SK-N-SH (cell line): Measurements from ENCODE around the gene STAT6. TPM values are rescaled to one million over a fixed set of nuclear protein-coding genes. Genes with fewer than 3 reads are reported as not detected.

Experiments used
- CTCF ChIA-PET: fragments of 300-600, 350-600 bp; formaldehyde crosslinking; extraction: SDS; loops from one replicate; lab custom pipeline; 2021; lab: Yijun Ruan, JAX
- POLR2A ChIA-PET: fragments of 350-600 bp; sonication (Branson Sonifier 250); formaldehyde crosslinking; extraction: SDS; loops from one replicate; lab custom pipeline; 2020; ENCODE audit warnings: antibody characterized with exemption, inconsistent platforms; lab: Yijun Ruan, JAX
- DNase-seq: peaks from one replicate; pipeline ENCODE4 v3.0.0; 2012
- H2AFZ ChIP-seq: fragments of 200-600 bp; sonication (generic); 2 replicates; pipeline ENCODE4 v1.8.1; 2016; ENCODE audit warnings: antibody characterized with exemption, mild to moderate bottlenecking, low read depth
- H3F3A ChIP-seq: fragments of 200-600 bp; sonication (generic); replicated peaks from 2 replicates; pipeline ENCODE3; 2016; ENCODE audit warnings: antibody characterized with exemption, mild to moderate bottlenecking; ENCODE audit not compliant: insufficient read depth
- H3K27ac ChIP-seq, 2 experiments: fragments of 200-500 bp in 1 of 2; fragments of 200-600 bp in 1 of 2; sonication (Bioruptor generic) in 1 of 2; sonication (generic), shearing (Covaris generic) in 1 of 2; 2 replicates each; pipeline versions ENCODE4 v1.5.1 to v1.6.1; 2014 to 2016; ENCODE audit warnings: low read depth in 2 of 2, inconsistent platforms in 1 of 2, low read length in 1 of 2, mild to moderate bottlenecking in 1 of 2, mixed read lengths in 1 of 2
- H3K27me3 ChIP-seq: fragments of 200-600 bp; sonication (generic), shearing (Covaris generic); 2 replicates; pipeline ENCODE4 v1.6.1; 2016; ENCODE audit warnings: mixed run types; ENCODE audit not compliant: insufficient read depth
- H3K36me3 ChIP-seq, 2 experiments: fragments of 200-500 bp in 1 of 2; fragments of 200-600 bp in 1 of 2; sonication (Bioruptor generic) in 1 of 2; sonication (generic) in 1 of 2; replicated peaks in 1 of 2; 2 replicates each; pipeline versions ENCODE3 to v1.5.1; 2014 to 2016; ENCODE audit warnings: low read length in 1 of 2, mild to moderate bottlenecking in 1 of 2; ENCODE audit not compliant: insufficient read depth in 2 of 2, control insufficient read depth in 1 of 2
- H3K4me1 ChIP-seq, 2 experiments: fragments of 200-500 bp in 1 of 2; fragments of 200-600 bp in 1 of 2; sonication (Bioruptor generic) in 1 of 2; sonication (generic), shearing (Covaris generic) in 1 of 2; 2 replicates each; pipeline versions ENCODE4 v1.5.1 to v1.6.1; 2014 to 2016; ENCODE audit warnings: low read depth in 1 of 2, low read length in 1 of 2, mixed run types in 1 of 2; ENCODE audit not compliant: insufficient read depth in 2 of 2, control insufficient read depth in 1 of 2
- H3K4me2 ChIP-seq: fragments of 200-600 bp; sonication (generic), shearing (Covaris generic); 2 replicates; pipeline ENCODE4 v1.6.1; 2017; ENCODE audit warnings: mixed run types
- H3K4me3 ChIP-seq, 2 experiments: fragments of 200-500 bp in 1 of 2; fragments of 200-600 bp in 1 of 2; sonication (Bioruptor generic) in 1 of 2; sonication (generic), shearing (Covaris generic) in 1 of 2; 2 replicates each; pipeline versions ENCODE4 v1.5.1 to v1.8.1; 2014 to 2016; ENCODE audit warnings: low read depth in 2 of 2, inconsistent platforms in 1 of 2, low read length in 1 of 2, mild to moderate bottlenecking in 1 of 2, mixed read lengths in 1 of 2, moderate library complexity in 1 of 2
- H3K79me2 ChIP-seq: fragments of 200-600 bp; sonication (generic); 2 replicates; pipeline ENCODE4 v1.8.1; 2017; ENCODE audit warnings: mild to moderate bottlenecking; ENCODE audit not compliant: insufficient read depth
- H3K9ac ChIP-seq: fragments of 200-600 bp; sonication (generic); 2 replicates; pipeline ENCODE4 v1.6.1; 2017; ENCODE audit warnings: mixed run types
- H3K9me2 ChIP-seq: fragments of 200-600 bp; sonication (generic); 2 replicates; pipeline ENCODE4 v1.6.1; 2017; ENCODE audit warnings: mixed run types
- H3K9me3 ChIP-seq: fragments of 200-600 bp; sonication (generic); 2 replicates; pipeline ENCODE4 v1.6.1; 2017; ENCODE audit warnings: mixed run types, mild to moderate bottlenecking, moderate library complexity
- H4K20me1 ChIP-seq: fragments of 200-600 bp; sonication (generic); 2 replicates; pipeline ENCODE4 v1.6.1; 2017; ENCODE audit warnings: mild to moderate bottlenecking, mixed run types; ENCODE audit not compliant: insufficient read depth
- CHD2 ChIP-seq: fragments of 150-350 bp; IDR thresholded peaks from 2 replicates; pipeline ENCODE4 v1.6.1; 2018; ENCODE audit warnings: low read length; ENCODE audit not compliant: partially characterized antibody
- ELF1 ChIP-seq: IDR thresholded peaks from 2 replicates; pipeline ENCODE4 v1.4.0; 2012
- EP300 ChIP-seq, 2 experiments: IDR thresholded peaks; 2 replicates each; pipeline versions ENCODE4 v1.4.0 to v1.6.1; 2012; ENCODE audit warnings: borderline replicate concordance in 1 of 2, low read depth in 1 of 2, low read length in 1 of 2
- FOSL2 ChIP-seq: IDR thresholded peaks from 2 replicates; pipeline ENCODE4 v1.4.0; 2012; ENCODE audit warnings: low read depth, mild to moderate bottlenecking, moderate library complexity, borderline replicate concordance
- FOXJ3 ChIP-seq: sonication (generic); formaldehyde crosslinking; IDR thresholded peaks from 2 replicates; pipeline ENCODE4 v1.5.1; 2020; ENCODE audit warnings: mild to moderate bottlenecking, missing genetic modification reagents
- GATA2 ChIP-seq: sonication (generic); formaldehyde crosslinking; IDR thresholded peaks from 2 replicates; pipeline ENCODE4 v1.5.0; 2020; ENCODE audit warnings: mild to moderate bottlenecking, missing genetic modification reagents
- MEF2A ChIP-seq: IDR thresholded peaks from 2 replicates; pipeline ENCODE4 v1.4.0; 2012; ENCODE audit warnings: low read depth, borderline replicate concordance
- NFIC ChIP-seq: IDR thresholded peaks from 2 replicates; pipeline ENCODE4 v1.4.0; 2012; ENCODE audit warnings: borderline replicate concordance
- POLR2AphosphoS5 ChIP-seq: IDR thresholded peaks from 2 replicates; pipeline ENCODE4 v1.6.1; 2012; ENCODE audit warnings: low read depth, low read length
- RCOR1 ChIP-seq: fragments of 150-350 bp; IDR thresholded peaks from 2 replicates; pipeline ENCODE4 v1.6.1; 2017; ENCODE audit warnings: antibody characterized with exemption, low read length
- RFX5 ChIP-seq: IDR thresholded peaks from 2 replicates; pipeline ENCODE4 v1.6.1; 2012; ENCODE audit warnings: mild to moderate bottlenecking, improper control_type of control experiment, low read length
- SMC3 ChIP-seq: IDR thresholded peaks from 2 replicates; pipeline ENCODE4 v1.6.1; 2012; ENCODE audit warnings: low read depth, low read length, improper control_type of control experiment
- WGBS: methylation state at CpG from one replicate; pipeline ENCODE4 v1.1.6; 2017; ENCODE audit warnings: low lambda C conversion rate; 5-methylcytosine and 5-hydroxymethylcytosine counted together
- polyA plus RNA-seq, 3 experiments: library from polyadenylated mRNA; depleted of rRNA; stranded (reverse); fragments of >200 nt; gene quantifications; 2 replicates each; pipeline ENCODE4 v1.2.3, GENCODE V29; 2012
- TF ChIP-seq, protein P1 (sequence below): IDR thresholded peaks from 2 replicates; pipeline ENCODE4 v1.6.1; 2012; ENCODE audit warnings: mild to moderate bottlenecking, low read depth, low read length, moderate library complexity
- TF ChIP-seq, protein P2 (sequence below): IDR thresholded peaks from 2 replicates; pipeline ENCODE4 v1.4.0; 2012; ENCODE audit warnings: low read depth, borderline replicate concordance
- TF ChIP-seq, protein P3 (sequence below): fragments of 200-600 bp; sonication (generic); IDR thresholded peaks from 2 replicates; pipeline ENCODE4 v1.6.1; 2017; ENCODE audit warnings: antibody characterized with exemption, mild to moderate bottlenecking, moderate library complexity
- TF ChIP-seq, protein P4 (sequence below): IDR thresholded peaks from 2 replicates; pipeline ENCODE4 v1.4.0; 2012; ENCODE audit warnings: low read depth, borderline replicate concordance

STAT6 gene
- polyA plus RNA-seq, 1 of the 3 experiments (the other 2 are of a cell fraction): 0.15 TPM

DNA sequence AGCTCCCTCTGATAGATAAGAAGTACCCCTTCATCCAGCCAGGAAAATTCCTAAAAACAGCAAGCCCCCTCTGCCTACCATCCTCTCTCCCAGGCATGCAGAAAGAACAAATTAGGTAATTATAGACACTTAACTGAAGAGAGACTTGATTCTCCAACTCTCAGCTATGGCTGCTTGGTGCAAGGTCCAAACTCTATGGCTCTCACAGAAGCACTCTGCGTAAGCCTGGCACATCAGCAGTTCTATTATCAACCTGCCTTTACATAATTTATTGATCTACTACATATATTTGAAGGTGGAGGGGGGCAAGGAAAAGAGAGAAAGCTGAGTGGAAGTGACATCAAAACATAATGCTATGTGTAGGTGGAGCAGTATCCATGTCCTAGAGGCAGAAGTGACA is 60.2 kb downstream of the STAT6 start:
- WGBS: 79% methylated on average over 1 of the region's 1 CpG
- POLR2A ChIA-PET: no interaction called here
- CTCF ChIA-PET: interaction anchor here (1.1 to 8.6 kb wide), 7 partner anchors 10 to 293 kb away, joined by 3 to 81 read pairs (median 6); partner anchors contain the start of genes STAT6 and ZBTB39

DNA sequence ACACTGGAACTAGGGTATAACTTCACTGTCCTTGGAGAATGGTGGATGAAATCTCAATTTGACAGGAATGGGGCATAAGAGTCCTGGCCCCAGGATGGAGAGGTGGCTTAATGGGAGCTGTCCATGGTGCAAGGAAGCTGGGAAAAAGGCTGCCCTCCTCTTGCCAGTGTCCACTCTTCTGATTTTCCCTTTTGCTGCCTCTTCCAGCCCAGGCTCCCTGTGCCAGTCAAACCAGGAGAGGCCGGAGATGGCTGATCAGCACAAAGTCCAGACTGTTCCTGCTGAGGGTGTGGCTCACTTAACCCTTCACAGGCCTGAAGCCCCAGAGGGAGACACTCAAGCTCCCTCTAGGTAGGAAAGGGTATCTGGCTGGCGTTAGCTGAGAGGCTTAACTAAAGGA is 61.3 kb downstream of the STAT6 start, which contains the start of gene MYO1A:
TSS of gene MYO1A (minus strand) at position 240 of the 400 bp plus-strand sequence. CDS start 1,806 bp downstream, outside the sequence.
- no peak for DNase-seq
- H4K20me1 ChIP-seq: no peaks in the 10 kb centered on the region
- no peaks in the 10 kb centered on the region for H3F3A ChIP-seq
- ChIA-PET POLR2A (no interaction called here), CTCF (interaction anchor here (0.9 to 8.6 kb wide), 9 partner anchors 11 to 292 kb away, joined by 3 to 81 read pairs (median 4); partner anchors contain the start of genes NAB2, STAT6, TAC3 and ZBTB39)
- no peak within 1 kb of the TSS for H2AFZ ChIP-seq
- TF ChIP-seq, protein P1, sequence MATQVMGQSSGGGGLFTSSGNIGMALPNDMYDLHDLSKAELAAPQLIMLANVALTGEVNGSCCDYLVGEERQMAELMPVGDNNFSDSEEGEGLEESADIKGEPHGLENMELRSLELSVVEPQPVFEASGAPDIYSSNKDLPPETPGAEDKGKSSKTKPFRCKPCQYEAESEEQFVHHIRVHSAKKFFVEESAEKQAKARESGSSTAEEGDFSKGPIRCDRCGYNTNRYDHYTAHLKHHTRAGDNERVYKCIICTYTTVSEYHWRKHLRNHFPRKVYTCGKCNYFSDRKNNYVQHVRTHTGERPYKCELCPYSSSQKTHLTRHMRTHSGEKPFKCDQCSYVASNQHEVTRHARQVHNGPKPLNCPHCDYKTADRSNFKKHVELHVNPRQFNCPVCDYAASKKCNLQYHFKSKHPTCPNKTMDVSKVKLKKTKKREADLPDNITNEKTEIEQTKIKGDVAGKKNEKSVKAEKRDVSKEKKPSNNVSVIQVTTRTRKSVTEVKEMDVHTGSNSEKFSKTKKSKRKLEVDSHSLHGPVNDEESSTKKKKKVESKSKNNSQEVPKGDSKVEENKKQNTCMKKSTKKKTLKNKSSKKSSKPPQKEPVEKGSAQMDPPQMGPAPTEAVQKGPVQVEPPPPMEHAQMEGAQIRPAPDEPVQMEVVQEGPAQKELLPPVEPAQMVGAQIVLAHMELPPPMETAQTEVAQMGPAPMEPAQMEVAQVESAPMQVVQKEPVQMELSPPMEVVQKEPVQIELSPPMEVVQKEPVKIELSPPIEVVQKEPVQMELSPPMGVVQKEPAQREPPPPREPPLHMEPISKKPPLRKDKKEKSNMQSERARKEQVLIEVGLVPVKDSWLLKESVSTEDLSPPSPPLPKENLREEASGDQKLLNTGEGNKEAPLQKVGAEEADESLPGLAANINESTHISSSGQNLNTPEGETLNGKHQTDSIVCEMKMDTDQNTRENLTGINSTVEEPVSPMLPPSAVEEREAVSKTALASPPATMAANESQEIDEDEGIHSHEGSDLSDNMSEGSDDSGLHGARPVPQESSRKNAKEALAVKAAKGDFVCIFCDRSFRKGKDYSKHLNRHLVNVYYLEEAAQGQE: peak; percentile 93
- TF ChIP-seq, protein P2, sequence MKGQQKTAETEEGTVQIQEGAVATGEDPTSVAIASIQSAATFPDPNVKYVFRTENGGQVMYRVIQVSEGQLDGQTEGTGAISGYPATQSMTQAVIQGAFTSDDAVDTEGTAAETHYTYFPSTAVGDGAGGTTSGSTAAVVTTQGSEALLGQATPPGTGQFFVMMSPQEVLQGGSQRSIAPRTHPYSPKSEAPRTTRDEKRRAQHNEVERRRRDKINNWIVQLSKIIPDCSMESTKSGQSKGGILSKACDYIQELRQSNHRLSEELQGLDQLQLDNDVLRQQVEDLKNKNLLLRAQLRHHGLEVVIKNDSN: no peak
- no peak for TF ChIP-seq FOXJ3 (CRISPR knock-in tag)
- H3K4me3 ChIP-seq: no peak within 1 kb of the TSS
- WGBS: 77% methylated on average over 2 of the region's 2 CpGs
- no peaks in the 10 kb centered on the region for H3K79me2 ChIP-seq
- no peaks in the 10 kb centered on the region for H3K27me3 ChIP-seq
- no peak within 1 kb of the TSS for H3K27ac ChIP-seq
- H3K9me2 ChIP-seq: no peaks in the 10 kb centered on the region
- no peak within 1 kb of the TSS for H3K4me2 ChIP-seq
- no peaks in the 10 kb centered on the region for H3K9me3 ChIP-seq
- H3K4me1 ChIP-seq: no peaks in the 10 kb centered on the region
- peaks cover 0 to 4% of the 10 kb centered on the region in 2 experiments for H3K36me3 ChIP-seq
- no peak within 1 kb of the TSS for H3K9ac ChIP-seq

More for the DNA sequence above, 60.2 kb downstream of the STAT6 start:
- TF ChIP-seq RFX5 (no peak), EP300 (IDR thresholded peaks at IDR 0.05; ENCODE audit: borderline replicate concordance in 1 of 2, low read depth in 1 of 2, low read length in 1 of 2) (no peak), NFIC (no peak), SMC3 (no peak), CHD2 (no peak), RCOR1 (no peak), MEF2A (no peak), ELF1 (no peak), GATA2 (CRISPR knock-in tag) (no peak), FOSL2 (no peak), POLR2AphosphoS5 (no peak)
- TF ChIP-seq, protein P3, sequence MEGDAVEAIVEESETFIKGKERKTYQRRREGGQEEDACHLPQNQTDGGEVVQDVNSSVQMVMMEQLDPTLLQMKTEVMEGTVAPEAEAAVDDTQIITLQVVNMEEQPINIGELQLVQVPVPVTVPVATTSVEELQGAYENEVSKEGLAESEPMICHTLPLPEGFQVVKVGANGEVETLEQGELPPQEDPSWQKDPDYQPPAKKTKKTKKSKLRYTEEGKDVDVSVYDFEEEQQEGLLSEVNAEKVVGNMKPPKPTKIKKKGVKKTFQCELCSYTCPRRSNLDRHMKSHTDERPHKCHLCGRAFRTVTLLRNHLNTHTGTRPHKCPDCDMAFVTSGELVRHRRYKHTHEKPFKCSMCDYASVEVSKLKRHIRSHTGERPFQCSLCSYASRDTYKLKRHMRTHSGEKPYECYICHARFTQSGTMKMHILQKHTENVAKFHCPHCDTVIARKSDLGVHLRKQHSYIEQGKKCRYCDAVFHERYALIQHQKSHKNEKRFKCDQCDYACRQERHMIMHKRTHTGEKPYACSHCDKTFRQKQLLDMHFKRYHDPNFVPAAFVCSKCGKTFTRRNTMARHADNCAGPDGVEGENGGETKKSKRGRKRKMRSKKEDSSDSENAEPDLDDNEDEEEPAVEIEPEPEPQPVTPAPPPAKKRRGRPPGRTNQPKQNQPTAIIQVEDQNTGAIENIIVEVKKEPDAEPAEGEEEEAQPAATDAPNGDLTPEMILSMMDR: no peak
- TF ChIP-seq, protein P4, sequence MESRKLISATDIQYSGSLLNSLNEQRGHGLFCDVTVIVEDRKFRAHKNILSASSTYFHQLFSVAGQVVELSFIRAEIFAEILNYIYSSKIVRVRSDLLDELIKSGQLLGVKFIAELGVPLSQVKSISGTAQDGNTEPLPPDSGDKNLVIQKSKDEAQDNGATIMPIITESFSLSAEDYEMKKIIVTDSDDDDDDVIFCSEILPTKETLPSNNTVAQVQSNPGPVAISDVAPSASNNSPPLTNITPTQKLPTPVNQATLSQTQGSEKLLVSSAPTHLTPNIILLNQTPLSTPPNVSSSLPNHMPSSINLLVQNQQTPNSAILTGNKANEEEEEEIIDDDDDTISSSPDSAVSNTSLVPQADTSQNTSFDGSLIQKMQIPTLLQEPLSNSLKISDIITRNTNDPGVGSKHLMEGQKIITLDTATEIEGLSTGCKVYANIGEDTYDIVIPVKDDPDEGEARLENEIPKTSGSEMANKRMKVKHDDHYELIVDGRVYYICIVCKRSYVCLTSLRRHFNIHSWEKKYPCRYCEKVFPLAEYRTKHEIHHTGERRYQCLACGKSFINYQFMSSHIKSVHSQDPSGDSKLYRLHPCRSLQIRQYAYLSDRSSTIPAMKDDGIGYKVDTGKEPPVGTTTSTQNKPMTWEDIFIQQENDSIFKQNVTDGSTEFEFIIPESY: no peak
- TF ChIP-seq, all 33 proteins: peak for 0
- DNase-seq: no peak
- peaks cover 3 to 9% of the 10 kb centered on the region in 2 experiments for H3K36me3 ChIP-seq
- H4K20me1 ChIP-seq: no peaks in the 10 kb centered on the region
- H3K4me1 ChIP-seq: no peaks in the 10 kb centered on the region
- H2AFZ ChIP-seq: no peak overlapping the region
- no peaks in the 10 kb centered on the region for H3K9me2 ChIP-seq
- H3F3A ChIP-seq: no peaks in the 10 kb centered on the region
- no peak overlapping the region for H3K4me2 ChIP-seq
- H3K4me3 ChIP-seq: no peak overlapping the region
- no peaks in the 10 kb centered on the region for H3K9me3 ChIP-seq
- H3K79me2 ChIP-seq: no peaks in the 10 kb centered on the region
- H3K27me3 ChIP-seq: no peaks in the 10 kb centered on the region
- no peak overlapping the region for H3K9ac ChIP-seq
- H3K27ac ChIP-seq: no peak overlapping the region
